GM19240 (cell line): ENCODE measurements around the gene HIVEP2.

Experiments used
- DNase-seq: peaks from one replicate; pipeline ENCODE4 v3.0.0; 2011; ENCODE audit warnings: low spot score; ENCODE audit not compliant: insufficient read length

The HIVEP2 gene

DNA sequence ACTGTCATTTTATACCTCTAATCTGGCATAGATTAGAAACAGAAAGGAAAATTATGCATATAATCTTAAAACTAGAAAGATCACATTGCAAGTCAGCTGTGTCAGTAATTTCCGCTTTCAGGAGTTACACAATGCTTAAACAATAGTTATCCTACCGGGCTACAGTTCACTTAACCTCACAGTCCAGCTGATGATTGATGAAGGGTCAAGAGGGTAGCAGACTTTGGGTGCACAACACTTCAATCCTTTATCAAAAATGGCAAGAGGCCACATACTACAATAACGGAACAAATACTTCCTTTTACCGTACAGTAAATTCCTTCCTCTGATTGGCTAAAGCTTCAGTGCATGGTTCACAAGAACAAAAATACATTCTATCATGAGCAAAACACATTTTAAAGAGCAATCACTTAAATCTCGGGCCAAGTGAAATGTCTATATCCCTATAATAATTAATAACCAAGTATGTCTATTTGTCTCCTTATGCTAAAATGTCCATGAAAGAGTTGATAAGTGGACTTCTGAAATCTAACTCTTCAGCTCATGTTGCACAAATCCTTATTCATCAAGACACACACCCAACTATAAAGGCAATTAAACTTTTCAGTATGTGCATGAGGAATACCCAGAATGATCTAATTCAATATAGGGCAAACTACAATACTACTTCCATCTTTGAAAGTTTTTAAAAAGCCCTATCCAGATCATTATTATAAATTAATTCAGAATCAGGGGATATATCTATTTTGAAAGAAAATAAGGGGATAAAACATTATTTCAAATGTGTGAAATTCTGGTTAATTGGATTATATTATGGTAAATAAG lies 76.8 kb downstream of the HIVEP2 start:
- no peak for DNase-seq

DNA sequence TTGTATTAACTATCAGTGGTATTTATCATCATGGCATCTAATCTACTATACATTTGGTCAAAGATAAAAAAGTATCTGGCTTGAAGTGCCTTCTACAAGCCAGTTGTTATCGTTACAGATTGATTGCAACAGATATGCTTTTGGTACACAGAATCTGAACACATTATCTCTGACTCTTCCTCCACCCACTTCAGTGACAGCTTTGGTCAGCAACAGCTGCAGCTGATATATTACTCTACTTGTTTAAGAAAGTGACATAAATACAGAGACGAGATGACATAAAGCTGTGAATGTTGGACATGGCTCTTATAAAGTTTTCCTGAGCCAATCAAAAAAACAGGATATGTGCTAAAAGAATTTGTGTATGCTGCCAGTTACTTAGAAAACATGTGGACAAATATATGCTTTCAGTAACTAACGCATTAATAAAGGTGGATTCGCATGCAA lies 77.6 kb downstream of the HIVEP2 start:
- no peak for DNase-seq

GRCh38 chr6:142863981-142864380 lies 81.0 kb downstream of the HIVEP2 start:
- DNase-seq: no peak

DNA sequence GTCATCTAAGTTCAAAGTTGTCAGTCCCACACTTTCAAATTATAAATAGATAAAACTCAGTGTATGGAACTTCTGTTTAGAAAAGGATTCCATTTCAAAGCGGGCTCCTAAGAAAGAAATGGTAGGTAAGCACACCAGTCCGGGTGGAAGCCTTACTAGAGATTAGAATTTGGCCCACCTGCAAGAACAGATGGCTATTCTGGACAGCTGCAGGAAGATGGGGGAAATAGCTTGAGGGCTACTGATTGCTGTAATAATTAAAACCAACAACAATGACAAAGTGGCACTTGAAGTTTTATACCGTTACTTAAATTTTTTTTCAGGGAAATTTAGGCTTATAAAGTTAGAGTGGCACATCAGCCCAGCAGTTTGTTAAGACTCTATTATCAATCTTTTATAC lies 83.3 kb downstream of the HIVEP2 start:
- DNase-seq: no peak

DNA sequence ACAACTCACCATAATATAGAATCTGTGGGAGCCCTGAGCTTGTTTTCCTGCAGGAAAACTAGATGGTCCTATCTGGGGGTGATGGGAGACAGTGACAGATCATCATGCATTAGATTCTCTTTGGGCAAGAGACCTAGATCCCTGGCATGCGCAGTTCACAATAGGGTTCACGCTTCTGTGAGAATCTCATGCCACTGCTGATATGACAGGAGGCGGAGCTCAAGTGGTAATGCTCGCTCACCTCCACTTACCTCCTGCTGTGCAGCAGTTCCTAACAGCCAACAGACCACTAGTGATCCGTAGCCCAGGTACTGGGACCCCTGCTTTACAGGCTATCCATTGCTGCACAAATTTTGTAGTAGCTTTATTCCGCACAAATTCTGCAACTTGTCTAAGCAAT lies 84.5 kb downstream of the HIVEP2 start:
- no peak for DNase-seq

GRCh38 chr6:142857796-142858555 lies 87.0 kb downstream of the HIVEP2 start:
- DNase-seq: no peak

DNA sequence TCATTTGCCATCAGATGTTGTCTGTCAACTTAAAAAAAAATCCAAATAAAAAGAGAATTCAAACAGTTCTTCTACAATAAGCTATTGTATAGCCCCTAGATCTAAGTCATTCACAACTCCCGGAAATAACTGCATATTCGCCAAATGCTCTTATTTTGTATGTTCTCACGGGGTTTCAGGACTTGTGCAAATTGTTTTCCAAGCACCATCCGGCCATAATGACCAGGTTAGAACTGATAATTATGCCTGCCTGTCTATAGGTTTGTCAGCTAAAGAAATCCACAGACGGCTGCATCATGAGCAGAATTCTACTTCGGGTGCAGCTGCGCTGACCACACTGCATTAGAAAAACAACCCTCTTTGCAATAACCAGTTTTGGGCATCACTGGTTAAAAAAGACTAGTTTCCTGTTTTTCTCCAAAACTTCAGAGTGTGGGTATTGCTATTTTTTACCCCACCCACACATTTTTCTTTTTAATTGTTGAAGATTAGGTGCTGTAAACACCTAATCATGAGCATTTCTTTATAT lies 87.7 kb downstream of the HIVEP2 start:
- DNase-seq: no peak

DNA sequence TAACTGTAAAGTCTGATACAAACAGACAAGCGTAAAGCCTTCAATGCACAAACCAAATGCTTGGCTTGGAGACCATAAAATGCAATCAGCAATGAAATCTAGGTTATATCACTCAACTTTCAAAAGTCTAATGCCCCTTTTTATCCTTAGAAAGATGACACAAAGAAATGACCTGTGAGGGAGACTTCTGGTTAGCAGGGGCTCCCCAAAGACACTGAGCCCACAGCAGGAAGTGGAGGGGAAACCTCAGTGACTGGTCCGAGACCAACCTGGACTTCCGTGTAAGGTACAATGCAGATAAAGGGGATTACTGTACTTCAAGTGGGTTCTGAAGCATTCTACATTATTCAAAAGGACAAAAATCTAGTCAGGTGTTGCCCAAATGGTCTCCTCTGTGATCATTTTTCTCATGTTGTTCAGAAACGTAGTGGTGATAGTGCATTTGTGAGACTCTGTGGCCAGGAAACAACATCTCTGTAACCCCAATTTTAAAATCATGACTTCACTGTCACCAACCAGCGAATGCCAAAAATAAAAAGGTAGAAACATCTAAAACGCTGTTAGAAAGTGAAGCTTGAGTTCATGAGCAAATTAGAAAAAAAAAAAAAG lies 88.2 kb downstream of the HIVEP2 start:
- no peak for DNase-seq

GRCh38 chr6:142855893-142856623 lies 88.9 kb downstream of the HIVEP2 start:
- DNase-seq: no peak

GRCh38 chr6:142854589-142855488 lies 90.1 kb downstream of the HIVEP2 start:
- DNase-seq: no peak

GRCh38 chr6:142853244-142854180 lies 91.5 kb downstream of the HIVEP2 start:
- DNase-seq: no peak

DNA sequence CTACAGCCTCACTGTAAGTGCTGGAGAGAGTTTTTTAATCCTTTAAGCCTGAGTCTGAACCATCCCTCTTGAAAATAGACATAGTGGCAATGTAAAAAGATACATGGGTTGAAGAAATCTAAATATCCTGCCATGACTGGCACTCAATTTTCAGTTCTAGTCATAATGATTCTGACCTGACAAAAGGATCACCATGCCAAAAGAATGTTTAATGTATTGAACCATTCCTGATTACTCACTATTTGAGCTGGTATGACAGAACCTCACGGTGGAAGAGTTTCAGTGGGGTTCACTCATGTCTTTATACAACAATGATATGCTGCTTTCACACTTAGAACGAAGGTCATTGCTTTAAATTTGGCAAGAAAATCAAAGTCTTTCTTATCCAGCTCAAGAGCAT lies 93.4 kb downstream of the HIVEP2 start:
- DNase-seq: no peak

DNA sequence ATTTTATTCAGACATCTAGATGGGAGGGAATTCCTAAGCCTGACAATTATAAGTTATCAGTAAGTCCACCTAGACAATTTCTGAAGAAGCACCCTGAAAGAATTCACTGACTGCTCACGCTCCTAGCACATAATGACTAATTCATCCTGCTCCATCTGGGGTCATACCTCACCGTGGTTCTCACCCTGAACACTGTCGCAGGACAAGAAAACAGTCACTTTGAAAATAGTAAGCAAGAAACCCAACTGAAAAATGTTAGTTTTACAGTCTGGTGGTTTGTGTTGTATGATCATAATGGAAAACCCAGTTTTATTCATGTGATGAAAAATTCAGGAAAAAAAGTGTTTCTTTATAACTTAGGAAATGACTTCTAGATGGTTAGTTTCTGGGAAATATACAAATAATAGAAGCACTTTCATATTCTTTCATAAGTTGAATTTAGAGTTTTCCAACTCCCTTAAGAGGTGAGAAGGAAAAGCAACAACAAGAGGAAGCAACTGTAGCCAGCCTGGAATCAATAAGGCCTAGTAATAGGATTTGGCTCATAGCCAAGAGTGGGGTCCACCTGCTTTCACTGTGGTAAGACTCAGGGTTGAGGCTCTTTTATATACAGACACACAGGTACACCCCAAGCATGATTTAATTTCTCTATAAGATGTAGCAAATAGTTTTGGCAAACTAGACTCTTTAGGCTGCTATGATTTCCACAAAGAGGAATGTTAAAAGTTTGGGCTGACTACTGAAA lies 94.1 kb downstream of the HIVEP2 start:
- DNase-seq: no peak

DNA sequence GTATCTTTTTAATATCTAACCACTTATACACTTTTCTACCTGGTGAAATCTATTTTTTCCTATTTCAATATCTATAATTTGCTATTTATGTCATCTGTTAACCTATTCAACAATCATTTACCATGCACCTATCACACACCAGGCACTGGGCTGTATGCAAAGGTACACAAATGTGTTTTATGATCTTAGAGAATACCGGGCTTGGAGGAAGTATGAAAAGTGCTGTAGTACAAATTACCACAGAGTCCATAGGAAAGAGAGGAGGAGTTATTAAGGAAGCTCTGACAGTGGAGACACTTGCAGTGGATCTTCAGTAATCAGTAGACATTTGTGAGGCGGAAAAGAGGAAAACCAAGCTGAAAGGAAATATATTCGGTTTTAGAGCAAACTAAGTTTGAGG lies 96.0 kb downstream of the HIVEP2 start:
- no peak for DNase-seq

DNA sequence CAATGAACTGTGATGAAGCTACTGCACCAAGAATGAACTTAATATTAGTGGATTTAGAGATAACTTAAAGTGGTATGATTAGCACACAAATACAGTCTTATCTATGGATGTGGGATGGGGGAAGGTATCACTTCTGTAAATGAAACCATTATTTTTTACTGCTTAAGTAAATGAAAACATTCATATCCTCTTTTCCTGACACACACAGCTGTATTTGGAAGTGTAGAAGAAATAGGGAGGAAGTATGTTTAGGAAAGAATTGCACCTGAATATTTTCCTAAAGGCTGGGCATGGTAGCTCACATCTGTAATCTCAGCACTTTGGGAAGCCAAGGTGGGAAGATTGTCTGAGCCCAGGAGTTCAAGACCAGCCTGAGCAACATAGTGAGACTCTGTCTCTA lies 96.8 kb downstream of the HIVEP2 start:
- no peak for DNase-seq

DNA sequence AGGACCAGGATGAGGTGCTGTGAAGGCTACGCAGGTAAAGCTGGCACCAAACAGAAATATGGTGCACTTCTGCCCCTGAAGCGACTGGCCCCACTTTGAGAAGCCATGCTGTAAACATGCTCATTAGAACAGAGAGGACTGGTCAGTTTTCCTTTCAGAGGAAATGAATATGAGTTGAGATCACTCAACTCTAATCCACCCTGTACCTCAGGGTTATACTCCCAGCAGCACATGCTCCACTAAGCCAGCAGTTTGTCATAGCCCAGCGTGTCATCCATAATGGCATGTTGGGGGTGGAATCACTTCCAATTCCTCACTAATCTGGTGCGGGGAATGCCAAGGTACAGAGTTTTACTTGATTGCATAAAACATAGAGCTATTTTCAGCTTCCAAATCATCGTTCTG lies 98.1 kb downstream of the HIVEP2 start:
- no peak for DNase-seq

GRCh38 chr6:142846459-142846831 lies 98.5 kb downstream of the HIVEP2 start:
- no peak for DNase-seq

GRCh38 chr6:142845624-142846458 lies 99.1 kb downstream of the HIVEP2 start:
- DNase-seq: no peak
